Right lobe of liver (tissue), 4 donors: ENCODE results near the gene P4HA2.

Experiments used
- CTCF ChIP-seq, 4 donors: fragments of 200-600 bp in 3 of 4; fragments of 450-650 bp in 1 of 4; IDR thresholded peaks; one replicate each; pipeline versions ENCODE4 v1.5.1 to v1.8.0; 2016 to 2022; ENCODE audit warnings: antibody characterized with exemption in 4 of 4, mild to moderate bottlenecking in 2 of 4
- POLR2A ChIP-seq: fragments of 450-650 bp; IDR thresholded peaks from one replicate; pipeline ENCODE4 v1.6.1; 2017; ENCODE audit warnings: antibody characterized with exemption, mild to moderate bottlenecking
- donor health status: DM: no; HTN: no; CAD: no.
- donor health status: DM: no; HTN: no; CAD: no.
- donor health status: DM: no; HTN: yes; CAD: no.

DNA sequence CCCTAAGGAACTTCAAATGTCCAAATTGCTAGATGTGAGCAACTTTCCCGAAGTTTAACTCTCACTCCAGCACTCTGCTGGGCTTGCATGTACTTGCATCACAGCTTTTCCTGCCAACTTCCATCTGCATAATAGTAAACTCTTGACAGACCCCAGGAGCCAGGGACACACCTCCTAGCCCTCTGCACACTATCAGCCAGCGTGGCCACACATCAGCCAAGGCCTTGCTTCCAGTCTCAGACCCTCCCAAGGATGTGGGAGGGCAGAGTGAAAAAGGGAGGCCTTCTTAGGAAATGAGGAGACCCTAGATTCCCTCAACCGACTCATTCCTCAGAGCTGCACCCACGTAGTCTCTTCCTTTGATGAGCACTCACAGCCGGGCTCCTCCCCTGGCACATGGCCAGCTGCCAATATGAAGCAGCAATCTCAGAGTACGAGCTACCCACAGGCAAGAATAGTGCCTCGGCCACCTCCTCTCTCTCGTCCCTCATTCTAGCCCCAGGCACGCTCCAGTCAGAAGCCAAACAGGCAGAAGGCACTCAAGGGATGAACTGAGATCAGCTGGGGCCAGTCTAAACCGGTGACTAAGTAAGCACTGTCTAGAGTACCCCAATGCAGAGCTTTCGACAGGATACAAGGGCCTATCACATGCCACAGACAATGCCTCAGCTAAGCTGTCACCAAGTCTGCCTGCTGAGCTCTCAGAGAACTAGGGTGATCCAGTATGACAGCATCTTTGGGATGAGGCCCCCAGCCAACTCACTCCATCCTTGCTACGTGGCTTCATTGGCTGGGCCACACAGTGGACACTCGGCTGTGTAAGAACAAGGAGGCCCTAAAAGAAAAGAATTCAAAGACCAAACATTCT is 2.3 kb downstream of the P4HA2 start:
- TF ChIP-seq CTCF (IDR thresholded peaks at IDR 0.05) (no peak), POLR2A (no peak)
